ENCODE results near the gene UGT1A1. TPM values are rescaled to one million over a fixed set of nuclear protein-coding genes. Genes with fewer than 3 reads are reported as not detected.

Gene UGT1A1
- total RNA-seq, 2 donors from 2014 or later: 0.11 to 0.32 TPM

GRCh38 chr2:233813236-233814055 lies 53.4 kb downstream of the UGT1A1 start:
- Histone ChIP-seq H3K27me3 (replicated peaks; ENCODE audit: insufficient read depth) (no peaks in the 10 kb centered on the region), H3K4me1 (replicated peaks) (no peaks in the 10 kb centered on the region), H3K4me3 (no peak overlapping the region), H3K9me3 (no peaks in the 10 kb centered on the region), H3K27ac (no peak overlapping the region), H3K36me3 (no peaks in the 10 kb centered on the region)
- intact Hi-C loops (cut with DNase I): no loop called here
- WGBS: 77% methylated on average over 3 of the region's 3 CpGs
- DNase-seq (ENCODE audit: low spot score): no peak
- TF ChIP-seq POLR2A (IDR thresholded peaks at IDR 0.05) (no peak), POLR2AphosphoS5 (IDR thresholded peaks at IDR 0.05) (no peak), CTCF (IDR thresholded peaks at IDR 0.05) (no peak)

GRCh38 chr2:233814056-233814835 lies 54.2 kb downstream of the UGT1A1 start:
- H3K4me3 ChIP-seq: no peak overlapping the region
- H3K27me3 ChIP-seq (replicated peaks; ENCODE audit: insufficient read depth): no peaks in the 10 kb centered on the region
- no peak overlapping the region for H3K27ac ChIP-seq
- no peaks in the 10 kb centered on the region for H3K36me3 ChIP-seq
- H3K9me3 ChIP-seq: no peaks in the 10 kb centered on the region
- no peak for DNase-seq (ENCODE audit: low spot score)
- 36% methylated on average over 2 of the region's 2 CpGs for WGBS
- no peak for TF ChIP-seq POLR2AphosphoS5 (IDR thresholded peaks at IDR 0.05)
- TF ChIP-seq POLR2A (IDR thresholded peaks at IDR 0.05): no peak
- TF ChIP-seq CTCF (IDR thresholded peaks at IDR 0.05): no peak
- H3K4me1 ChIP-seq (replicated peaks): no peaks in the 10 kb centered on the region
- intact Hi-C loops (cut with DNase I): no loop called here

- intact Hi-C loops (cut with DNase I): no loop called here
- DNase-seq (ENCODE audit: low spot score): no peak
- WGBS: 77% methylated on average over 6 of the region's 6 CpGs
- Histone ChIP-seq H3K27me3 (replicated peaks; ENCODE audit: insufficient read depth) (no peaks in the 10 kb centered on the region), H3K4me3 (no peak overlapping the region), H3K4me1 (replicated peaks) (no peaks in the 10 kb centered on the region), H3K27ac (no peak overlapping the region), H3K36me3 (no peaks in the 10 kb centered on the region), H3K9me3 (no peaks in the 10 kb centered on the region)
- TF ChIP-seq CTCF (IDR thresholded peaks at IDR 0.05): no peak
- no peak for TF ChIP-seq POLR2A (IDR thresholded peaks at IDR 0.05)
- no peak for TF ChIP-seq POLR2AphosphoS5 (IDR thresholded peaks at IDR 0.05)
These were observed 55.8 kb downstream of the UGT1A1 start for GRCh38 chr2:233815861-233816260.

DNA sequence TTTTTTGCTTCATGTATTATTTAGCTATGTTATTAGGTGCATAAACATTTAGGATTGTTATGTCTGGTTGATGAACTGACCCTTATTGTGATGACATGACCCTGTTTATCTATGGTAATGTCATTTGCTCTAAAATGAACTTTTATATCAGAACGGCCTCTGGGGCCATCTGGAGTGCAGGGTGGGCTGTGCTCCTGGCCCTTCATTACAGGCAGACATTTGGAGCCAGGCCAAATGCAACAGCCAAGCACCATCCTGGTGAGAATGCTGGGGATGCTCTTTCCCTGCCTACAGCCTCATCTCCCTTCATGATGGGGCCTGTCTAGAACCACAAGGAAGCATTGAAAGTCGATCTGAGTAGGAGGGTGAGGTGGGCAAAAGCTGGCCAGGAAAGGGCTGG lies 56.3 kb downstream of the UGT1A1 start:
- no peak overlapping the region for H3K27ac ChIP-seq
- H3K9me3 ChIP-seq: no peaks in the 10 kb centered on the region
- no peak for TF ChIP-seq CTCF (IDR thresholded peaks at IDR 0.05)
- no peak for TF ChIP-seq POLR2A (IDR thresholded peaks at IDR 0.05)
- TF ChIP-seq POLR2AphosphoS5 (IDR thresholded peaks at IDR 0.05): no peak
- H3K4me1 ChIP-seq (replicated peaks): no peaks in the 10 kb centered on the region
- intact Hi-C loops (cut with DNase I): no loop called here
- no peak overlapping the region for H3K4me3 ChIP-seq
- WGBS: 33% methylated on average over 2 of the region's 2 CpGs
- no peak for DNase-seq (ENCODE audit: low spot score)
- no peaks in the 10 kb centered on the region for H3K27me3 ChIP-seq (replicated peaks; ENCODE audit: insufficient read depth)
- no peaks in the 10 kb centered on the region for H3K36me3 ChIP-seq

Data from prostate gland (tissue), 2 donors.